ENCODE results near the gene LENG9.
"Not testable (repeated sequence)": the region's sequence is repeated elsewhere in the genome, so short reads cannot be mapped to it uniquely, and the experiment has no call there.

LENG9 gene

DNA sequence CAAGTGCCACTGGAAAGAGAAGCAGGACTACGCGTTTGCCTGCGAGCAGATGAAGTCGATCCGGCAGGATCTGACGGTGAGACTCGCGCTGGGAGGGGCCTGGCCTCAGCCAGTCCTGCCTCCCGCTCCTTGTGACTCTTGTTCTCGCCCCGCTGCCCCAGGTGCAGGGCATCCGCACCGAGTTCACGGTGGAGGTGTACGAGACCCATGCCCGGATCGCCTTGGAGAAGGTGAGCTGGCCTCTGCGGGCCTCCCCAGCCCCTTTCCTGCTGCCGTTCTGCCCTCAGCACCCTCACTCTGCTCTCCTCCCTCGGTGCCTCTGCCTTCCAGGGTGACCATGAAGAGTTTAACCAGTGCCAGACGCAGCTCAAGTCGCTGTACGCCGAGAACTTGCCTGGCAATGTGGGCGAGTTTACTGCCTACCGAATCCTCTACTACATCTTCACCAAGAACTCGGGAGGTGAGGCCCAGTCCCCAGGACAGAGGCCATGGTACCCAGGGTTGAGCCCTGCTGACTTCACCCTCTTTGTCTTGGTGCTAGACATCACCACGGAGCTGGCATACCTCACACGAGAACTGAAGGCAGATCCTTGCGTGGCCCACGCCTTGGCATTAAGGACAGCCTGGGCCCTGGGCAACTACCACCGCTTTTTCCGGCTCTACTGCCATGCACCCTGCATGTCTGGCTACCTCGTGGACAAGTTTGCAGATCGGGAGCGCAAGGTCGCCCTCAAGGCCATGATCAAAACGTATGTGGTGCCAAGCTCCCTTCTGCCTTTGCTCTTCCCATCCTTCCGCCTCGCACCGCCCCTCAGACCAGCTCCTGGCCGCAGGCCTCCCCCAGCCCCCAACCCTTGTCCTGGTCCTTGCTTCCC lies 5.6 kb downstream of the LENG9 start:
- DNase-seq, result no peak

DNA sequence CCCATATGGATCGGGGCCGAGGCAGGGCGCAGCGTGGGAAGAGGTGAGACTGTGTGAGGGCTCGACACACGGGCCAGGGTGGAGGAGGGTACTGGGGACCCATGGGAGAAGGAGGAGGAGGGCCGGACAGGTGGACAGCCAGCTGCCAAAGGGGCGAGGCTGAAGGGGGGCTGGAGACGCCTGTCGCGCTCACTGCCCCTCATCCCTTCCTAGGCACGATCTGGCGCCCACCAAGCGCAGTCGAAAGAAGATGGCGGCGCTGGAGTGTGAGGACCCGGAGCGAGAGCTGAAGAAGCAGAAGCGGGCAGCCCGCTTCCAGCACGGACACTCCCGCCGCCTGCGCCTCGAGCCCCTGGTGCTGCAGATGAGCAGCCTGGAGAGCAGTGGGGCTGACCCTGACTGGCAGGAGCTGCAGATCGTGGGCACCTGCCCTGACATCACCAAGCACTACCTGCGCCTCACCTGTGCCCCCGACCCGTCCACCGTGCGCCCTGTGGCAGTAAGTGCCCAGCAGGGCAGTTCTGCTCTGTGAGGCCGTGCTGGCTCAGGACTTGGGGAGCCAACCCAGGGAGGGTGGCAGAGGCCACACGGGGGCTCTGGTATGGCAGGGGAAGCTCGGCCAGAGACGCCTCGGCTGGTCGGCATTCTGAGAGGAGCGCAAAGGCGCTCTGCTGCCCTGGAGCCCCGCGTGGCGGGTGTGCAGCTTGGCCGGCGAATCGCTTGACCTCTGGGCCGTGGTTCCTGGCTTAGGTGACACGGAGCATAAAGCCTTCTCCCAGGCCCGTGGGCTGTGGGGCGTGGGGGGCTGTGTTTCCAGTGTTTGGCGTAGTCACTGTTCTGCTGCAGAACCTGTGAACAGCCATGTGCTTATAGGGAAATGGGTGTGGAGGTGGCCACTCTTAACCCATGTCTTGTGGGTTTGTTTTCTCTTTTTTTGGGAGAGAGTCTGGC lies 6.9 kb downstream of the LENG9 start:
- DNase-seq, result no peak

DNA sequence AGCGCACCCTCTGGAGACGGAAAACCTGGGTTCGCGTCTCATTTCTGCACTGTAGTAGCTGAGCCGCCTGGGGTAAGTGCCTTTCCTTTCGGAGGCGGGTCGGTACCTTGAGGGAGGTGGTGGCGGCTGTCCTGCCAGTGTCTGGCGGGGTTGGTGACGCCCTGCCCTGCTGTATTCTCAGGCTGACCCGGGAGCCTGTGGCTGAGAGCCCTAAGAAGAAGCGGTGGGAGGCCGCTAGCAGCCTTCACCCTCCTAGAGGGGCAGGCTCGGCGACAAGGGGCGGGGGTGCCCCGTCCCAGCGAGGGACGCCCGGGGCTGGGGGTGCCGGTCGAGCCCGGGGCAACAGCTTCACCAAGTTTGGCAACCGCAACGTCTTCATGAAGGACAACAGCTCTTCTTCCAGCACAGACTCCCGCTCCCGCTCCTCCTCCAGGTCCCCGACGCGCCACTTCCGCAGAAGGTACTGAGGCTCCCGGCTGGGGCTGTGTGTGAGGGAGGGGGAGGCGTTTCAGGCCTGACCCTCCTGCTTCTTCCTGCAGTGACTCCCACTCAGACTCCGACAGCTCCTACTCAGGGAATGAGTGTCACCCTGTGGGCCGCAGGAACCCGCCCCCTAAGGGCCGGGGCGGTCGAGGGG lies 7.7 kb downstream of the LENG9 start:
- DNase-seq, result no peak

DNA sequence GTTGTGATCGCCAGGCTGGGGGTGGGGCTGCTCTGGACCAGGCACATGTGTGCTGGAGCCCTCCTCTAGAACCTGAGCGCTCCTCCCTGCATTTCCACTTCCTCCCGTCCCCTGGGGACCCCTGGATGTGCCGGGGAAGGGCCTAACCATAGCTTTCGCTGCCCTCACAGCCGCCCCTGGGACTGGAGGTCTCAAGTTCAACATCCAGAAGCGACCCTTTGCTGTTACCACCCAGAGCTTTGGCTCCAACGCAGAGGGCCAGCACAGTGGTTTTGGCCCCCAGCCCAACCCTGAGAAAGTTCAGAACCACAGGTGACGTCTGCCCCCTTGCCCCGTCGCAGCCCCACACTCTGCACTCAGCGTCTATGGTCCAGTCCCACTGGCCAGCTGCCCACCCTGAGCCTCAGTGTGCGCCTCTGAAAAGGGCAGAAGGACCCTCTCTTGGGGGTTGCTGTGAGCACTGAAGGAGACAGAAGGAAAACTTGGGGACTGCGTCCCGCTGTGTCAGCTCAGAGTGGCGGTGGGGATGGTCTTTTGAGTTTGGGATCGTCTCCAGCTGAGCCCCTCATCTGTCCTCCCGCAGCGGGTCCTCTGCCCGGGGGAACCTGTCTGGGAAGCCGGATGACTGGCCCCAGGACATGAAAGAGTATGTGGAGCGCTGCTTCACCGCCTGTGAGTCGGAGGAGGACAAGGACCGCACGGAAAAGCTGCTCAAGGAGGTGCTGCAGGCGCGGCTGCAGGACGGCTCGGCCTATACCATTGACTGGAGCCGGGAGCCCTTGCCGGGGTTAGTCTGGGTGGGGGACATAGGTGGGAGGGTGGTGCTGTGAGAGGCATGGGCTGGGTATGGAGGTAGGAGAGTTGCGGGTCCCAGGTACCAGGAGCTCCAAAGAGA lies 8.6 kb downstream of the LENG9 start:
- no peak for DNase-seq

DNA sequence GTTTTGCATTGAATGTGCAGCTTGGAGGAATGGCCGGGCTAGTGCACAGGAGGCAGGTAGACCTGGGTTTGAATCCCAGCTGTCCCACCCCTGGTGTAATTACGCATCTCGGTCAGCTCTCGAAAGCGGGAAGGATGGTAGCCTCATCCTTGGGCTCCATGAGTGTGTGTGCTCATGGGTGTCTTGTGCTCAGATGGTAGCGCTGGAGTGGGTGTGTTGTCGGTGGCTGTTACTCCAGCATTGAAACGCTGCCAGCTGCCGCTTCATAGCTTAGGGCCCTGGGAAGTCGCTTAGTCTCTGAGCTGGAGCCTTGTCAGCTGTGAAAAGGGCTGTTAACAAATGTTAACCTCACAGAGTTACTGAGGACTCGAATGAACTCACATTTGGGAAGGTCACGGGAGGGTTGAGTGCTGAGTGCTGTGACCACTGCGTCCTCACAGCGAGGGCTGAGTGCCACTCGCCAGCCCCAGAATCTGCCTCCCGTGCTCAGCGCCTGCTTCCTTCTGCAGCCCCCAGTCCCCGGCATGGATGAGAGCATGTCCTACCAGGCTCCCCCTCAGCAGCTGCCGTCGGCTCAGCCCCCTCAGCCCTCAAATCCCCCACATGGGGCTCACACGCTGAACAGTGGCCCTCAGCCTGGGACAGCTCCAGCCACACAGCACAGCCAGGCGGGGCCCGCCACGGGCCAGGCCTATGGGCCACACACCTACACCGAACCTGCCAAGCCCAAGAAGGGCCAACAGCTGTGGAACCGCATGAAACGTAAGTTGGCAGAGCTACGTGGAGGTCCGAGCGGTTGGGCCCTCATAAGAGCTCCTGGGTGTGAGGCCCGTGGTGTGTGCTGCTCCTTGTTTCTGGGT lies 9.4 kb downstream of the LENG9 start:
- no peak for DNase-seq

DNA sequence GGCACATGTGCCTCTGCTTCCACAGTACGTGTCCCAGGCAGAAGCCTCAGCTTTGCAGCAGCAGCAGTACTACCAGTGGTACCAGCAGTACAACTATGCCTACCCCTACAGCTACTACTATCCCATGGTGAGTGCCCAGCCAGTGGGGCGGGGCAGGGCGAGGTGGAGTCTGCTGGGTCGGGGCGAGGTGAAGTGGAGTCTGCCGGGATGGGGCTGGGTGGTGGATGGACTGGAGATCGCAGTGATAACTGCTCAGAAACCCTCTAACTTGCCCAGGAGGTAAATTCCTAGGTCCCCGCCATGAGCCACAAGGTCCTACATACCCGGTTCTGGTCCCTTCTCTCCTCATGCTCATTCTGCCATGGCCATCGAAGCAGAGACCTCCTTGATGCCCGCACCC lies 11.0 kb downstream of the LENG9 start:
- peak; percentile 21 for DNase-seq

DNA sequence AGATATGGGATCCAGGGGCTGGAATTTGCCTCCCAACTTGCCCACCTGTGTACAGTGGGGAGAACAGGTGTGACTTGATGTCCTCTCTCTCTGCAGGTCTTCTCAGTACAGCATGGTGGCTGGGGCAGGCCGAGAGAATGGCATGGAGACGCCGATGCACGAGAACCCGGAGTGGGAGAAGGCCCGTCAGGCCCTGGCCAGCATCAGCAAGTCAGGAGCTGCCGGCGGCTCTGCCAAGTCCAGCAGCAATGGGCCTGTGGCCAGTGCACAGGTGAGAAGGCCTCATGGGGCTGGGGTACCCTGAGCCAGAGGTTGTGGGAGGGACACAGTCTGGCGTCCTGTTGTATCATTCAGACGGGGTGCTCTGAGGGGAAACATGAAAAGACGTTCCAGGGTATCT lies 11.6 kb downstream of the LENG9 start:
- DNase-seq, result peak; percentile 35

DNA sequence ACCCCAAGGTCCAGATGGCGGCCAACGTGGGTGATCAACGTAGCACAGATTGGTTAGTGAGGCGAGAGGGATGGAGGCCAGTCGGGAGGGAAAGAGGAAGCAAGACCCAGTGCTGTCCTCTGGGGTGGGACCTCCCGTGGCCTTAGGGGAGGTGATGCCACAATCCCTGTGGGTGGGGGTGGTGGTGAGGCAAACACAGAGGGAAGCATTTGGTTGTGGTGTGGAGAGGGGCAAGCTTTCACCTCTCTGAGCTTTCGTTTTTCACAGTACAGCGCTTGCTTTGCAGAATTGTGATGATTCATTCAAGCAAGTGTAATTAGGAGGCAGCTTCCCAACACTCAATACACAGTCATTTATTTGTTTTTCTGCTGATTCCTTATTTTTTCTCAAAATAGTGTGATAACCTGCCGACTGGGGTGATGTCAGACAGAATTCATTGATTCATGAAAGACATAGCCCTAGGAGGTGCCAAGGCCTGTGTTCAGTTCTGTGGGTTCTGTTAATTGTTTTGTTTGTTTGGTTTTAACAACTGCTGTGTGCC lies 12.2 kb downstream of the LENG9 start:
- peak; percentile 8 for DNase-seq

DNA sequence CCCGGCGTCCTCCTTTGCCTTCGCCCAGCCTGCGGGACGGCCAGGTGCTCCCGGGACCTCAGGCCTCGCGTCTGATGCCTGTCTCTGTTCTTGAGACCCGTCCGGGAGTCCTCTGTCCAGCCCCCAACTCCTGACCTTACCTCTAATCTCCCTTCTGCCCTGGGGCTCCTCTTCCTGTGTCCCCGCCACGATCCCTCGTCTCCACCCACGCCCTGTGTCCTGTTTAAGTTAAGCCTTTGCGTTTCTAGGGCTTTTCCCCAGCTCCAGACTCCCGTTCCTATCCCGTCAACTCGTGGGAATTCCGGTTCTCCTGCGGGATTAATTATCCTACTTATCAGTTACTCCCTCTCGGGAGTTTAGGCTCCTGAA lies 13.9 kb downstream of the LENG9 start:
- no peak for DNase-seq

DNA sequence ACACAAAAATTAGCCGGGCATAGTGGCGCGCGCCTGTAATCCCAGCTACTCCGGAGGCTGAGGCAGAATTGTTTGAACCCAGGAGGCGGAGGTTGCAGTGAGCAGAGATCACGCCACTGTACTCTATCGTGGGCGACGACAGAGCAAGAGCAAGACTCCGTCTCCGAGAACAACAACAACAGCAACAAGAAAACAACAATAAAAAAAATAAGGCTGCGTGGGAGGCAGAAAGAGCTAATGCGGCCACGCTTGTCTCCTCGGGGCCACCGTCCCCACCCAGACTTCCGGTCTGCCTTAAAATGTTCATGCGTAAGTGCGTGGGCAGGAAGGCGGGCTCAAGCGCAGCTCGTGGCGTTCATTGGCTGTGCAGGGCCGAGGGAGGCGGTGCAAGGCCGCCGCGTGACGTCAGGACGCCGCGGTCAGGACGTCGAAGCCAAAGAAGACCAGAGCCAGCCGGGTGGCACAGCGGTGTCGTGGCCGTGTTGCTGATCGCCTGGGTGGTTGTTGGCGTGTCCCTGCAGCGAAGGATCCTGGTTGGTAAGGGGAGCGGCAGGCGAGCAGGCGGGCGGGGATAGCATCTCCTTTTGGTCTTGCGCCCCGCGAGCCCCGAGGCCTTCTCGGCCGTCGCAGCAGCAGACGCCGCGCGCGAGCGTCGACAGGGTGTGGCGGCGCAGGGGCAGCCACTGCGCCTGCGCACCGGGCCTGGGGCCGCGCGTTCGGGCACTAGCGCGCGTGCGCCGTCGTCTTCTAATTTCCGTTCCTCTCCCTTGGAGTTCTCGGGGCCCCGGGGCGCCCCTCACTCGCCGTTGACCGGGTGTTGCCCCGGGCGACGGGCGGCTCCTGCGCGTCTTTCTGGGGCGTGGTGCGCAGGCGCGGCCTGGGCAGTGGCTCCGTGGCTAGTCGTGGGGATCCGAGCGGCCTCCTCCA lies 14.5 kb downstream of the LENG9 start, which contains the start of gene LENG8:
Gene LENG8, plus strand, starts transcription at position 426 of the 927 bp plus-strand sequence. CDS start 2,146 bp downstream, outside the sequence.
- DNase-seq, result peak; percentile 98

DNA sequence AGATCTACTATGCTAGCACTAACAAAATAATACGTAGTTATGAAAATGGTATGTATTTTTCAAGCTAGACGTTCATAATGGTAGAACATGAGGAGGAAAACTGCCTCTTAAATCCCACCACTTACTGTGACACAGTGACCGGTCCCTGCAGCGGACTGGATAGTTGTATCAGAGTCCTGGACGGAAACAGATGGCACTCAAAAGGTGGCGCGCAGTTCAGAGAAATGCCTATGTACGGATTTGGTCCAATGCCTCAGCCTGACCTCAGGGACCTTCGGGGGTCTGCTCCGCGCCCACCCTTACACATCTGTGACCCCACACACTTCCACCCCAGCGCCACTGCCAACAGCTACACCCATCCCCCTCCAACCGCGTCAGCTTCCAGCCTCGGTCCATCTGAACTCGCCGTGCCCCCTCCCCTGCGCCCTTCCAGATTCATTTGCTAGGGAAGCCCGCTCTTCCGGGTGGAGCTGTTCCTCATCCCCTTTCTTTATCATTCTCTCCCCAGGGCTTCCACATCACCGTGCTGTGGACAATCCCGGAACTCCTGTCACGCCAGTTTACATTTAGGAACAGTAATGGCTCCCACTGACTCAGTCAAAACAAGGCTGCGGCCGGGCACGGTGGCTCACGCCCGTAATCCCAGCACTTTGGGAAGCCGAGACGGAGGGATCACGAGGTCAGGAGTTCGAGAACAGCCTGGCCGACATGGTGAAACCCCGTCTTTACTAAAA lies 15.4 kb downstream of the LENG9 start:
- peak; percentile 77 for DNase-seq

DNA sequence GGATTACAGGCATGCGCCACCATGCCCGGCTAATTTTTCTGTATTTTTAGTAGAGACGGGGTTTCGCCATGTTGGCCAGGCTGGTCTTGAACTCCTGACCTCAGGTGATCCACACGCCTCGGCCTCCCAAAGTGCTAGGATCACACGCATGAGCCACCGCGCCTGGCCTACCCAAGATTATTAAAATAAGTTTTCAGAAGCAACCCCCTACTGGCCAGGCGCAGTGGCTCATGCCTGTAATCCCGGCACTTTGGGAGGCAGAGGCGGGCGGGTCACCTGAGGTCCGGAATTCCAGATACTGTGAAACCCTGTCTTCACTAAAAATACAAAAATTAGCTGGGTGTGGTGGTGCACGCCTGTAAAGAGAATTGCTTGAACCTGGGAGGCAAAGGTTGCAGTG lies 17.2 kb downstream of the LENG9 start:
- DNase-seq, result not testable (repeated sequence)

DNA sequence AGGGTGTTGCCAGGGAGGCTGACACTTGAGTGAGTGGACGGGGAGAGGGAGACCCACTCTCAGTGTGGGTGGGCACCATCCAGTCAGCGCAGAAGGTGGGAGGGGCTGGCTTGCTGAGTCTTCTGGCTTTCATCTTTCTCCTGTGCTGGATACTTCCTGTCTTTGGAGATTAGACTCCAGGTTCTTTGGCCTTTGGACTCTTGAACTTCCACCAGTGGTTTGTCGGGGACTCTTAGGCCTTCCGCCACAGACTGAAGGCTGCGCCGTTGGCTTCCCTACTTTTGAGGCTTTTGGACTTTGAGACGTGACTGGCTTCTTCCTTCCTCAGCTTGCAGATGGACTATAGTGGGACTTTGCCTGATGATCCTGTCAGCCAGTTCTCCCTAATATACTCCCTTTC lies 18.8 kb downstream of the LENG9 start:
- no peak for DNase-seq

DNA sequence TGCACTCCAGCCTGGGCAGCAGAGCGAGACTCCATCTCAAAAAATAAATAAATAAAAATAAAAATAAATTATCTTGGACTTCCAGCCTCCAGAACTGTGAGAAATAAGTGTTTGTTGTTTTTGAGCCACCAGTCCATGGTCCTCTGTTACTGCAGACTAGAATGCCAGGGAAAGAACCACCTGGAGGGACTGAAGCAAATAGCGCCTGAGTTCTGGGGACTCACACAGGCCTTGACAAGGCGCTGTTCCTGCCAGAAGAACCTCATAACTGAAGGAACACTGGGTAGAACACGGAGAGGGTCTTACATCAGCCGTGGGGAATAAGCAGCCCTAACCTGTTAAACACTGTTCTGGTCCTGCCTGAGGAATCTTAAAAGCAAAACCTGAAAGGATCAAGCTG lies 22.9 kb downstream of the LENG9 start:
- DNase-seq, result no peak

DNA sequence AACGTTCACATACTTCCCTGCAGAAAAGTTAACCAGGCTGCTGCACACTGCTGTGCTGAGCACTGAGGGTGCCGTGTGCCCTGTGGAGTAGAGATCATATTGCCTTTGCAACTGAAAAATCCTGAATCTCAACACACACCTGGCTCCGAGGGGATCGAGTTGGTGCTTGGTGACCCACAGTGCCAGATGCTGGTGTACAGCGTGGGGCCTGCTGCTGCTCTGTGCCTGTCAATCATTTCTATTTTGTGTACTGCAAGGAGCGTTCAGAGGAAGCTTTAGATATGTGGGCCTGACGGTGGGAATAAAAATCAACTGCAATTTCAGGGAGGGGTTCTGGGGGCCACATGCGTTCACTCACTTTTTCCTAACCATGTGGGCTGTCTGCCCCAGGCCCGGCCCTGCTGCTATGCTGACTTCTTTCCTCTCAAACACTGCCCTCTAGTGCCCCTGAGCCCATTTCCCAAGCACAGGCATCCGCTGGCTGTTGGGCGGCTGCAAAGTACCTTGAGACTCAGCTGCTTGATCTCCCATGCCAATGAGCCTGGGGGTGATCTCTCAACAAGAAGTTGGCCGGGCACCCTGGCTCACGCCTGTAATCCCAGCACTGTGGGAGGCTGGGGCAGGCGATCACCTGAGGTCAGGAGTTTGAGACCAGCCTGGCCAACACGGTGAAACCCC lies 24.3 kb downstream of the LENG9 start:
- DNase-seq, result peak; percentile 85

DNA sequence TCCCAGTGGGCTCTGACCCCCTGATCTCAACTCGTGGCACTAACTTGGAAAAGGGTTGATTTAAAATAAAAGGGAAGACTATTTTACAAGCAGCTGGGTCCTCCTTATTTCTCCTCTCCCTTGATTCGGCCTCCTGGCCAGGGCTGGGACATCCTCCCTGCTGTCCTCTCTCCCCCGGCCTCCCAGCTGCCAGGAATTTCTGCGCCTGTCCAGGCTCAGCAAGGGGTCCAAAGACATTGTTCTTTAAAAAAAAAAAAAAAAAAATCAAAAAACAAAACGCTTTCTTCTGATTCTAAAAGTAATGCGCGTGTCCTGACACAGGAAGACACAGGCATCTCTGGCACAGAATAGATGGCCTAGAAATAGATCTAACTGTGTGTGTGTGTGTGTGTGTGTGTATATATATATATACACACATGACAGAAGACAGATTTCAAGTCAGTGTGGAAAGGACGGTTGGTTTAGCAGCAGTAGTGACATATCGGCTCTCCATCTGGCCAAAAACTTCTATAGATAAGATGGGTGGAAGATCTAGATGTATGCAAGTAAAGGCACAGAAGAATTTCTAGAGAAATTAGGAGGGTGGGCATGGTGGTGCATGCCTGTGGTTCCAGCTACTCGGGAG lies 26.8 kb downstream of the LENG9 start:
- DNase-seq, result no peak

DNA sequence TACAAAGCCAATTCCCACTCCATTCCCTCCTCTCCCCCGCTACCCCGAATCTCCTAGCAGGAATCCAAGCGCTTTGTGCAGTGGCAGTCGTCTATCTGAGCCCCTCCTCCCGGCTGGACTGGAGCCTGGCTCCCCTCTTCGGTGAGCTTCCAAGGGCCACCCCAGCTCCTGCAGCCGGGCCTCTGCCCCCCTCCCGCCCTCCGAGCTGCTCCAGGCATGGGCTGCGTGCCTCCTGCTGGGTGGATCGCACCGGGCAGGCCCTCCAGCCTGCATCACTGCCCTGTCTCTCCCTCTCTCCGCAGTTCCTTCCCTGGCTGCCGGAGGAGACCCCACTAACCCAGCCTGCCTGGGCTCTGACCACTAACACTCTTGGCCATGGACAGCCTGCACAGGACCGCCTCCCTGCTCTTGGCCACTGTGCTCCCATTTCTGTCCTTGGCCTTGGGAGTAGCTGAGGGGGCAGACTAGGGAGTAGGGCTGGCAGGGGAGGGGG lies 27.5 kb downstream of the LENG9 start:
- DNase-seq, result no peak

DNA sequence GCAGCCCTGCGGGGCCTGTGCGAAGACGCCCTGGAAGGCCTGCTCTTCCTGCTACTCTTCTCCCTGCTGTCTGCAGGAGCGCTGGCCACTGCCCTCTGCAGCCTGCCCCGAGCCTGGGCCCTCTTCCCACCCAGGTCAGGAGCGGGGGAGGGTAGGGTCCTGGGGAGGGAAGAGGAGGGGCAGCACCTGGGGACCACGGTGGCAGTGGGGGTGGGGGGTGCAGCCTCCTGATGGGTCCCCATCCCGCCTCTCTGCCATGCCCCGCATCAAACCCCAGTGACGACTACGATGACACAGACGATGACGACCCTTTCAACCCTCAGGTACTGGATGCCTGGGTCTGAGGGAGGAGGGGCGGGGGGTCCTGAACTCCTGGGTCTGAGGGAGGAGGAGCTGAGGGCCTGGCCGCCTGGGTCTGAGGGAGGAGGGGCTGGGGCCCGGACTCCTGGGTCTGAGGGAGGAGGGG lies 28.0 kb downstream of the LENG9 start:
- peak; percentile 51 for DNase-seq
